H9 (cell line): Measurements from ENCODE around the gene DUSP15. TPM values are rescaled to one million over a fixed set of nuclear protein-coding genes. Genes with fewer than 3 reads are reported as not detected.

Experiments
- DNase-seq: peaks from one replicate; pipeline ENCODE4 v3.0.0-alpha.2; 2017
- H2AFZ ChIP-seq: one replicate; pipeline ENCODE4 v1.6.1; 2013; ENCODE audit warnings: mild to moderate bottlenecking, low read length, control low read depth, moderate library complexity
- H2AK5ac ChIP-seq: 2 replicates; pipeline ENCODE4 v1.6.1; 2013; ENCODE audit warnings: low read length, control low read depth, mixed read lengths; ENCODE audit not compliant: insufficient read length
- H2BK120ac ChIP-seq: one replicate; pipeline ENCODE4 v1.6.1; 2013; ENCODE audit warnings: low read depth, mild to moderate bottlenecking, low read length, control low read depth, inconsistent platforms; ENCODE audit not compliant: poor library complexity, severe bottlenecking
- H2BK12ac ChIP-seq: 2 replicates; pipeline ENCODE4 v1.6.1; 2013; ENCODE audit warnings: low read length, control low read depth, mixed read lengths, low read depth; ENCODE audit not compliant: insufficient read length
- H2BK15ac ChIP-seq: 2 replicates; pipeline ENCODE4 v1.6.1; 2013; ENCODE audit warnings: low read depth, low read length, control low read depth
- H2BK20ac ChIP-seq: one replicate; pipeline ENCODE4 v1.6.1; 2013; ENCODE audit warnings: low read depth, mild to moderate bottlenecking, low read length, control low read depth, inconsistent platforms; ENCODE audit not compliant: poor library complexity, severe bottlenecking
- H2BK5ac ChIP-seq: 2 replicates; pipeline ENCODE4 v1.6.1; 2013; ENCODE audit warnings: low read length, control low read depth, mixed read lengths; ENCODE audit not compliant: insufficient read length
- H3K14ac ChIP-seq: 2 replicates; pipeline ENCODE4 v1.6.1; 2013; ENCODE audit warnings: low read length, control low read depth; ENCODE audit not compliant: insufficient read depth
- H3K18ac ChIP-seq: 2 replicates; pipeline ENCODE4 v1.6.1; 2013; ENCODE audit warnings: low read depth, mild to moderate bottlenecking, mixed read lengths, low read length, control low read depth; ENCODE audit not compliant: insufficient read length
- H3K23ac ChIP-seq: 2 replicates; pipeline ENCODE4 v1.6.1; 2013; ENCODE audit warnings: low read length, control low read depth, mixed read lengths, low read depth; ENCODE audit not compliant: insufficient read length
- H3K23me2 ChIP-seq: 2 replicates; pipeline ENCODE4 v1.6.1; 2013; ENCODE audit warnings: low read depth, mild to moderate bottlenecking, mixed read lengths, low read length, control low read depth; ENCODE audit not compliant: insufficient read length, poor library complexity, severe bottlenecking
- H3K27ac ChIP-seq: 2 replicates; pipeline ENCODE4 v1.5.1; 2013; ENCODE audit warnings: low read length, control low read depth, mixed read lengths, low read depth; ENCODE audit not compliant: insufficient read length
- H3K27me3 ChIP-seq: 2 replicates; pipeline ENCODE4 v1.6.1; 2013; ENCODE audit warnings: low read length, control low read depth, inconsistent platforms; ENCODE audit not compliant: insufficient read depth
- H3K4ac ChIP-seq: 2 replicates; pipeline ENCODE4 v1.6.1; 2013; ENCODE audit warnings: low read depth, mild to moderate bottlenecking, control low read depth, inconsistent platforms, low read length, moderate library complexity
- H3K4me1 ChIP-seq: 2 replicates; pipeline ENCODE4 v1.6.1; 2013; ENCODE audit warnings: low read length, control low read depth, inconsistent platforms; ENCODE audit not compliant: insufficient read depth
- H3K4me2 ChIP-seq: 2 replicates; pipeline ENCODE4 v1.6.1; 2013; ENCODE audit warnings: low read length, control low read depth, mixed read lengths; ENCODE audit not compliant: insufficient read length, insufficient read depth
- H3K56ac ChIP-seq: 2 replicates; pipeline ENCODE4 v1.6.1; 2013; ENCODE audit warnings: low read depth, mild to moderate bottlenecking, mixed read lengths, low read length, control low read depth; ENCODE audit not compliant: insufficient read length
- H3K79me1 ChIP-seq: 2 replicates; pipeline ENCODE4 v1.6.1; 2013; ENCODE audit warnings: low read depth, mild to moderate bottlenecking, moderate library complexity, low read length, control low read depth, inconsistent platforms; ENCODE audit not compliant: insufficient read depth, poor library complexity, severe bottlenecking
- H3K79me2 ChIP-seq: 2 replicates; pipeline ENCODE4 v1.6.1; 2013; ENCODE audit warnings: low read length, control low read depth, inconsistent platforms; ENCODE audit not compliant: insufficient read depth
- H3K9ac ChIP-seq: 2 replicates; pipeline ENCODE4 v1.6.1; 2013; ENCODE audit warnings: low read length, control low read depth, mixed read lengths; ENCODE audit not compliant: insufficient read length; ENCODE audit errors: extremely low read depth
- H3K9me3 ChIP-seq: one replicate; pipeline ENCODE4 v1.6.1; 2013; ENCODE audit warnings: low read depth, low read length, inconsistent platforms; ENCODE audit not compliant: control insufficient read depth
- H3T11ph ChIP-seq: one replicate; pipeline ENCODE4 v1.6.1; 2013; ENCODE audit warnings: mild to moderate bottlenecking, low read length, control low read depth, inconsistent platforms
- H4K20me1 ChIP-seq: one replicate; pipeline ENCODE4 v1.6.1; 2013; ENCODE audit not compliant: control insufficient read depth, insufficient read length, insufficient read depth
- H4K5ac ChIP-seq: 2 replicates; pipeline ENCODE4 v1.6.1; 2013; ENCODE audit warnings: low read depth, mild to moderate bottlenecking, mixed read lengths, low read length, control low read depth; ENCODE audit not compliant: insufficient read length
- H4K8ac ChIP-seq: replicated peaks from 2 replicates; pipeline ENCODE4 v1.6.1; 2013; ENCODE audit warnings: low read length, control low read depth, mixed read lengths, low read depth; ENCODE audit not compliant: insufficient read length
- H4K91ac ChIP-seq: 2 replicates; pipeline ENCODE4 v1.6.1; 2013; ENCODE audit warnings: low read depth, mild to moderate bottlenecking, moderate library complexity, mixed read lengths, low read length, control low read depth; ENCODE audit not compliant: insufficient read length
- H3K27ac Mint-ChIP-seq, 3 experiments: 2 replicates in 2 of 3; 3 replicates in 1 of 3; pipeline ENCODE4 v1.8.0; 2020 to 2021; ENCODE audit warnings: mixed read lengths in 3 of 3, mild to moderate bottlenecking in 1 of 3, moderate library complexity in 1 of 3
- H3K27me3 Mint-ChIP-seq: 2 replicates; pipeline ENCODE4 v1.8.0; 2021; ENCODE audit warnings: low read depth, mild to moderate bottlenecking, moderate library complexity, mixed read lengths
- H3K36me3 Mint-ChIP-seq, 3 experiments: 2 replicates in 2 of 3; 3 replicates in 1 of 3; pipeline ENCODE4 v1.8.0; 2020 to 2021; ENCODE audit warnings: low read depth in 3 of 3, mixed read lengths in 3 of 3; ENCODE audit not compliant: insufficient read depth in 1 of 3
- H3K4me1 Mint-ChIP-seq, 2 experiments: 2 replicates each; pipeline ENCODE4 v1.8.0; 2020; ENCODE audit warnings: mixed read lengths in 2 of 2
- H3K4me3 Mint-ChIP-seq, 2 experiments: 2 replicates in 1 of 2; 3 replicates in 1 of 2; pipeline ENCODE4 v1.8.0; 2020 to 2021; ENCODE audit warnings: mild to moderate bottlenecking in 2 of 2, mixed read lengths in 2 of 2, moderate library complexity in 1 of 2
- H3K9me3 Mint-ChIP-seq, 2 experiments: 2 replicates in 1 of 2; 3 replicates in 1 of 2; pipeline ENCODE4 v1.8.0; 2020; ENCODE audit warnings: mild to moderate bottlenecking in 2 of 2, mixed read lengths in 2 of 2, moderate library complexity in 1 of 2
- WGBS: extraction: QIAGEN DNeasy Blood & Tissue Kit; methylation state at CpG from one replicate; pipeline ENCODE4 v1.1.7; 2013; ENCODE audit warnings: missing lambda C conversion rate, low lambda C conversion rate, mixed read lengths; ENCODE audit not compliant: insufficient read length; ENCODE audit errors: extremely low coverage; 5-methylcytosine and 5-hydroxymethylcytosine counted together
- total RNA-seq: library from RNA; stranded (reverse); gene quantifications from 2 replicates; pipeline ENCODE4 v1.2.1, GENCODE V29; 2021
- TF ChIP-seq, protein P1 (sequence below): fragments of 200-600 bp; sonication (generic); conservative IDR thresholded peaks from 3 replicates; pipeline ENCODE4 v1.8.0; 2021; ENCODE audit warnings: antibody characterized with exemption, mild to moderate bottlenecking

Gene DUSP15
- total RNA-seq, 1 experiment from 2014 or later, result 5.6 TPM

DNA sequence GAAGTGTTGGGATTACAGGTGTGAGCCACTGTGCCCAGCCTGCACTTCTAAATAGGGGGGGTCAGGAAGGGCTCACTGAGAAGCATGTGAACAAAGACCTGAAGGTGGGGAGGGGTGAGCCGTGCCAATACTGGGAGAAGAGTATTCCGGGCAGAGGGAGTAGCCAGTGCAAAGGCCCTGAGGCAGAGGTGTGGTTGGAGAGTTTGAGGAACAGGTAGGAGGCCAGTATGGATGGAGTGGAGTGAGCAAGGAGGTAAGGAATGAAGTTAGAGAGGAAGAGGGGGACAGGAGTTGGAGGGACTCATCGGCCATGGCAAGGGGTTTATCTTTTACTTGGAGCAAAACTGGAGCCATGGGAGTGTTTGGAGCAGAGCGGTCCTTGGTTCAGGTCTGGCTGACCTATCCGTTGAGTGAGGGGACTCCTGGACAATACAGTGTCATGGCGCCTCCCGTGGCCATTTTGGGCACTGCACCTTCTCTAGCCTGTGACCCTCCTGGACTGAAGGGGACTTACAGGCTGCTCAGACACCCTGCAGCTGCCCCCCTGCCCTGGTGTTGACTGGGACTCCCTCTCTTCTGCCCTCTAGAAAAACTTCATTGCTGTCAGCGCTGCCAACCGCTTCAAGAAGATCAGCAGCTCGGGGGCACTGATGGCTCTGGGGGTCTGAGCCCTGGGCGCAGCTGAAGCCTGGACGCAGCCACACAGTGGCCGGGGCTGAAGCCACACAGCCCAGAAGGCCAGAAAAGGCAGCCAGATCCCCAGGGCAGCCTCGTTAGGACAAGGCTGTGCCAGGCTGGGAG, 37.0 kb downstream of the DUSP15 start:
- H3K4me1 Mint-ChIP-seq, result peaks cover 21 to 23% of the 10 kb centered on the region in 2 experiments
- Histone ChIP-seq H3K27me3 (no peaks in the 10 kb centered on the region), H3K79me2 (no peaks in the 10 kb centered on the region), H3K4me2 (no peak overlapping the region), H3K4me1 (no peaks in the 10 kb centered on the region; the same call in 1 of the 2 replicates), H3K23ac (no peak overlapping the region), H3K27ac (no peak overlapping the region), H2AK5ac (no peak overlapping the region), H4K91ac (no peak overlapping the region), H2AFZ (no peak overlapping the region), H3T11ph (no peak overlapping the region), H3K9me3 (no peaks in the 10 kb centered on the region), H3K79me1 (no peaks in the 10 kb centered on the region), H2BK20ac (no peak overlapping the region), H2BK5ac (no peak overlapping the region), H2BK12ac (no peak overlapping the region), H3K23me2 (no peaks in the 10 kb centered on the region), H4K5ac (no peak overlapping the region), H3K9ac (no peak overlapping the region), H3K56ac (no peak overlapping the region), H2BK15ac (no peak overlapping the region), H4K8ac (no peak overlapping the region), H3K18ac (no peak overlapping the region), H2BK120ac (no peak overlapping the region), H3K4ac (no peak overlapping the region), H3K14ac (no peak overlapping the region), H4K20me1 (no peaks in the 10 kb centered on the region)
- DNase-seq, result peak; percentile 94
- no CpG with 5 or more reads among the region's 14 CpGs for WGBS
- no peaks in the 10 kb centered on the region for H3K36me3 Mint-ChIP-seq
- H3K27ac Mint-ChIP-seq, result no peak overlapping the region
- H3K27me3 Mint-ChIP-seq, result peaks cover 2% of the 10 kb centered on the region
- TF ChIP-seq, protein P1, sequence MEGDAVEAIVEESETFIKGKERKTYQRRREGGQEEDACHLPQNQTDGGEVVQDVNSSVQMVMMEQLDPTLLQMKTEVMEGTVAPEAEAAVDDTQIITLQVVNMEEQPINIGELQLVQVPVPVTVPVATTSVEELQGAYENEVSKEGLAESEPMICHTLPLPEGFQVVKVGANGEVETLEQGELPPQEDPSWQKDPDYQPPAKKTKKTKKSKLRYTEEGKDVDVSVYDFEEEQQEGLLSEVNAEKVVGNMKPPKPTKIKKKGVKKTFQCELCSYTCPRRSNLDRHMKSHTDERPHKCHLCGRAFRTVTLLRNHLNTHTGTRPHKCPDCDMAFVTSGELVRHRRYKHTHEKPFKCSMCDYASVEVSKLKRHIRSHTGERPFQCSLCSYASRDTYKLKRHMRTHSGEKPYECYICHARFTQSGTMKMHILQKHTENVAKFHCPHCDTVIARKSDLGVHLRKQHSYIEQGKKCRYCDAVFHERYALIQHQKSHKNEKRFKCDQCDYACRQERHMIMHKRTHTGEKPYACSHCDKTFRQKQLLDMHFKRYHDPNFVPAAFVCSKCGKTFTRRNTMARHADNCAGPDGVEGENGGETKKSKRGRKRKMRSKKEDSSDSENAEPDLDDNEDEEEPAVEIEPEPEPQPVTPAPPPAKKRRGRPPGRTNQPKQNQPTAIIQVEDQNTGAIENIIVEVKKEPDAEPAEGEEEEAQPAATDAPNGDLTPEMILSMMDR, result peak; percentile 98
- H3K9me3 Mint-ChIP-seq, result no peaks in the 10 kb centered on the region
- H3K4me3 Mint-ChIP-seq, result no peak overlapping the region
